ENCODE measurements around the gene ARHGEF18. TPM values are rescaled to one million over a fixed set of nuclear protein-coding genes. Genes with fewer than 3 reads are reported as not detected.
A peak's percentile ranks its signal among the peaks of the same experiment; 100 is the strongest.

ARHGEF18 gene
- total RNA-seq, 4 donors from 2014 or later: 32.0 to 162 (median 92.8) TPM

GRCh38 chr19:7333198-7334118 is 15.3 kb upstream of the ARHGEF18 start:
- H3K9me3 ChIP-seq: no peaks in the 10 kb centered on the region
- no peaks in the 10 kb centered on the region for H3K36me3 ChIP-seq
- peaks cover 0 to 10% (median 0%) of the 10 kb centered on the region in 4 donors for H3K4me1 ChIP-seq
- TF ChIP-seq POLR2A (IDR thresholded peaks at IDR 0.05) (no peak), EP300 (IDR thresholded peaks at IDR 0.05; ENCODE audit: low read depth) (no peak), CTCF (IDR thresholded peaks at IDR 0.05) (no peak)
- in situ Hi-C loops (cut with MboI; ENCODE audit: low pct_ligation_motif_present in 1 of 4, low pct_unique_long_range_greater_than_20kb in 1 of 4, low sequenced_read_pairs in 3 of 4) (loop anchor here in 1 of 4 donors (25.0 kb wide), 1 partner anchor 221 kb away; no protein-coding TSS in a partner anchor), intact Hi-C loops (cut with DNase I; ENCODE audit: low total_unique reads) (no loop called here)
- no peak overlapping the region for H3K4me3 ChIP-seq
- no peaks in the 10 kb centered on the region for H3K27me3 ChIP-seq
- DNase-seq: no peak
- H3K27ac ChIP-seq: no peak overlapping the region
- 76% methylated on average over 13 to 17 of the region's 17 CpGs for WGBS, 2 donors (ENCODE audit: low coverage in 1 of 2)

- Histone ChIP-seq H3K27me3 (no peaks in the 10 kb centered on the region), H3K4me3 (no peak overlapping the region), H3K27ac (peak overlapping the region; percentile 30 to 79 (median 64)), H3K36me3 (no peaks in the 10 kb centered on the region), H3K9me3 (no peaks in the 10 kb centered on the region), H3K4me1 (peaks cover 0 to 20% (median 3%) of the 10 kb centered on the region in 4 donors)
- in situ Hi-C loops (cut with MboI; ENCODE audit: low pct_ligation_motif_present in 1 of 4, low pct_unique_long_range_greater_than_20kb in 1 of 4, low sequenced_read_pairs in 3 of 4): loop anchor here in 1 of 4 donors (25.0 kb wide), 1 partner anchor 224 kb away; no protein-coding TSS in a partner anchor
- TF ChIP-seq POLR2AphosphoS5 (IDR thresholded peaks at IDR 0.05) (no peak), EP300 (IDR thresholded peaks at IDR 0.05; ENCODE audit: low read depth) (no peak), CTCF (IDR thresholded peaks at IDR 0.05) (no peak), POLR2A (IDR thresholded peaks at IDR 0.05) (no peak)
- DNase-seq: no peak
- 86 to 94% methylated on average over 3 to 9 of the region's 9 CpGs for WGBS, 2 donors (ENCODE audit: low coverage in 1 of 2)
- intact Hi-C loops (cut with DNase I; ENCODE audit: low total_unique reads): loop anchor here (5.0 kb wide), 1 partner anchor 189 kb away; no protein-coding TSS in a partner anchor
Observed at GRCh38 chr19:7336321-7336973, 12.3 kb upstream of the ARHGEF18 start.

GRCh38 chr19:7337380-7338194 is 11.2 kb upstream of the ARHGEF18 start:
- in situ Hi-C loops (cut with MboI; ENCODE audit: low pct_ligation_motif_present in 1 of 4, low pct_unique_long_range_greater_than_20kb in 1 of 4, low sequenced_read_pairs in 3 of 4): loop anchor here in 1 of 4 donors (25.0 kb wide), 1 partner anchor 225 kb away; no protein-coding TSS in a partner anchor
- no peak overlapping the region for H3K4me3 ChIP-seq
- H3K27ac ChIP-seq: peak overlapping the region; percentile 30 to 79 (median 64)
- 68 to 79% methylated on average over 6 to 12 of the region's 12 CpGs for WGBS, 2 donors (ENCODE audit: low coverage in 1 of 2)
- H3K36me3 ChIP-seq: no peaks in the 10 kb centered on the region
- H3K9me3 ChIP-seq: no peaks in the 10 kb centered on the region
- DNase-seq: peak; percentile 73
- H3K27me3 ChIP-seq: no peaks in the 10 kb centered on the region
- peaks cover 0 to 21% (median 3%) of the 10 kb centered on the region in 4 donors for H3K4me1 ChIP-seq
- intact Hi-C loops (cut with DNase I; ENCODE audit: low total_unique reads): loop anchor here (2.0 to 5.0 kb wide), 2 partner anchors 190 to 231 kb away; no protein-coding TSS in a partner anchor
- TF ChIP-seq CTCF (IDR thresholded peaks at IDR 0.05) (no peak), EP300 (IDR thresholded peaks at IDR 0.05; ENCODE audit: low read depth) (no peak), POLR2AphosphoS5 (IDR thresholded peaks at IDR 0.05) (no peak), POLR2A (IDR thresholded peaks at IDR 0.05) (no peak)

Measured in transverse colon (tissue), 4 donors.